ENCODE data around the gene GPC6.

GRCh38 chr13:94309997-94310855 is 1083.6 kb downstream of the GPC6 start:
- TF ChIP-seq POLR2AphosphoS5 (IDR thresholded peaks at IDR 0.05) (no peak), CTCF (IDR thresholded peaks at IDR 0.05) (no peak), POLR2A (IDR thresholded peaks at IDR 0.05) (no peak), EP300 (IDR thresholded peaks at IDR 0.05) (no peak)
